ENCODE data around the gene SPTBN5.

The SPTBN5 gene

GRCh38 chr15:41884458-41884857, 9.4 kb downstream of the SPTBN5 start:
- Mint-ChIP-seq H3K36me3 (ENCODE audit: low read depth) (no peaks in the 10 kb centered on the region), H3K27me3 (ENCODE audit: low read depth, poor library complexity) (peaks cover 47% of the 10 kb centered on the region), H3K4me1 (peaks cover 26% of the 10 kb centered on the region), H3K4me3 (no peak overlapping the region), H3K27ac (no peak overlapping the region), H3K9me3 (no peaks in the 10 kb centered on the region)
- DNase-seq, result no peak
- TF ChIP-seq CTCF (IDR thresholded peaks at IDR 0.05), result no peak

DNA sequence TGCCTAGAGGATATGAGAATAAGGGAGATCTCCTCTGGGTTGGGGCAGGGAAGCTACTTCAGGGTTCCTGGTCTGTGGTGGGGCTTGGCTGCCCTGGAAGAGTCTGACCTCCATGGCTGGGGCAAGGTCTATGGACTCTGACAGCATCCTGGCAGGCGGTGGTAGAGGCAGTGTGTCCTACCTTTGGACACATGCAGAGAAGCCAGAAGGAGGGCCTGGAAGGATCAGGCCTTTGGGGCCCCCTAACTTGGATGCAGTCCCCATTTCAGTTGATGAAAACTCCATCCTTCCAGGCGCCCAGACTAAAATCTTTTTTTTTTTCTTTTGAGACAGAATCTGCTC, 10.4 kb downstream of the SPTBN5 start:
- H3K27me3 Mint-ChIP-seq (ENCODE audit: low read depth, poor library complexity), result peaks cover 47% of the 10 kb centered on the region
- H3K9me3 Mint-ChIP-seq, result no peaks in the 10 kb centered on the region
- DNase-seq, result no peak
- H3K4me1 Mint-ChIP-seq, result peaks cover 26% of the 10 kb centered on the region
- no peak overlapping the region for H3K27ac Mint-ChIP-seq
- TF ChIP-seq CTCF (IDR thresholded peaks at IDR 0.05), result no peak
- no peaks in the 10 kb centered on the region for H3K36me3 Mint-ChIP-seq (ENCODE audit: low read depth)
- no peak overlapping the region for H3K4me3 Mint-ChIP-seq

- no peak for TF ChIP-seq CTCF (IDR thresholded peaks at IDR 0.05)
- H3K27ac Mint-ChIP-seq, result no peak overlapping the region
- peak overlapping the region; percentile 34 for H3K4me3 Mint-ChIP-seq
- no peaks in the 10 kb centered on the region for H3K9me3 Mint-ChIP-seq
- no peaks in the 10 kb centered on the region for H3K36me3 Mint-ChIP-seq (ENCODE audit: low read depth)
- peaks cover 30% of the 10 kb centered on the region for H3K4me1 Mint-ChIP-seq
- peaks cover 50% of the 10 kb centered on the region for H3K27me3 Mint-ChIP-seq (ENCODE audit: low read depth, poor library complexity)
- no peak for DNase-seq
Measured at GRCh38 chr15:41882689-41883483, 11.0 kb downstream of the SPTBN5 start.

DNA sequence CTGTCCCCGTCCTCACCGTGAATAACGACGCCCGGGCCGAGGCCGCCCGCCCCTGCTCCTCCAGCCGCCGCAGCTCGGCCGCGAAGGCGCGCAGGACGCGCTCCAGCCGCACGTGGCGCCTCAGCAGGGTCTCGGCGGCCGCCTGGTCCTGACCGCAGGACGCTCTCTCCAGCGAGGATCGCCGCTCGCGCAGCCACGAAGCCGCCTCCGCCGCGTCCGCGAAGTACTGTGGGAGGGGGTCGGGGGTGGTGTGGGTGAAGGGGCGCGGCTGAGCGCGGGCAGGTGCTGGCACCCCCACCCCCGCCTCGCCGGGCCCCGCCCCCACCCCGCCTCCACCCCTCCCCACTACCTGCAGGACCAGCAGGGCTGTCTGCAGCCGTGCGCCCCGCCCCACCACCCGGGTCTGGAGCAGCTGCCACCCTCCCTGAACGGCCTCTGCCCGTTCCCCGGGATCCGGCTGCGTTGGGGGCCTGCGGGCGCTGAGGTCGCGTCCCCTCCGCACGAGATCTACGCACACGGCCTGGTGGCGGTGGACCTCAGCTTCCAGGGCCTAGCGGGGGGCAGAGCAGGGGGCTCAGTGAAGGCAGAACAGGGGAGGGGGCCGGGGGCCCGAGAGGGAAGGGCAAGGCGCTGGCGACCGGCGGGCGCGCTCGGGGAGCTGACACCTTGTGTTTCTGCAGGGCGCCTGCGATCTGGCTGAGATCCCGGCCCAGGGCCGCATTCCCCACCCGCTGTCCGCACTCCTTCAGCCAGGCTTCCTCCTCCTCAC, 11.7 kb downstream of the SPTBN5 start:
- no peak for TF ChIP-seq CTCF (IDR thresholded peaks at IDR 0.05)
- Mint-ChIP-seq H3K4me3 (peak overlapping the region; percentile 34), H3K9me3 (no peaks in the 10 kb centered on the region), H3K4me1 (peaks cover 26% of the 10 kb centered on the region), H3K27me3 (ENCODE audit: low read depth, poor library complexity) (peaks cover 50% of the 10 kb centered on the region), H3K27ac (no peak overlapping the region), H3K36me3 (ENCODE audit: low read depth) (no peaks in the 10 kb centered on the region)
- peak; percentile 54 for DNase-seq

GRCh38 chr15:41881550-41881919, 12.3 kb downstream of the SPTBN5 start:
- H3K4me3 Mint-ChIP-seq, result peak overlapping the region; percentile 61
- peaks cover 26% of the 10 kb centered on the region for H3K4me1 Mint-ChIP-seq
- no peak overlapping the region for H3K27ac Mint-ChIP-seq
- no peak for TF ChIP-seq CTCF (IDR thresholded peaks at IDR 0.05)
- no peaks in the 10 kb centered on the region for H3K36me3 Mint-ChIP-seq (ENCODE audit: low read depth)
- no peak for DNase-seq
- H3K9me3 Mint-ChIP-seq, result no peaks in the 10 kb centered on the region
- peaks cover 50% of the 10 kb centered on the region for H3K27me3 Mint-ChIP-seq (ENCODE audit: low read depth, poor library complexity)
